Esophagus muscularis mucosa (tissue), 4 donors: ENCODE data around the gene PARD6G. TPM values are rescaled to one million over a fixed set of nuclear protein-coding genes. Genes with fewer than 3 reads are reported as not detected.

ENCODE experiments used
- DNase-seq: peaks from one replicate; pipeline ENCODE4 v3.0.0-alpha.2; 2017; ENCODE audit errors: extremely low spot score
- H3K27ac ChIP-seq, 4 donors: fragments of 200-600 bp; sonication (generic); replicated peaks in 1 of 4; 1 replicate in 3 of 4; 2 replicates in 1 of 4; pipeline ENCODE4 v1.5.1; 2016 to 2019; ENCODE audit warnings: mild to moderate bottlenecking in 1 of 4
- H3K27me3 ChIP-seq, 4 donors: fragments of 200-600 bp; sonication (generic); one replicate each; pipeline versions ENCODE4 v1.5.1 to v1.6.0; 2016 to 2019
- H3K36me3 ChIP-seq, 4 donors: fragments of 200-600 bp; sonication (generic); one replicate each; pipeline ENCODE4 v1.5.1; 2016 to 2019
- H3K4me1 ChIP-seq, 4 donors: fragments of 200-600 bp; sonication (generic); one replicate each; pipeline ENCODE4 v1.5.1; 2016 to 2019
- H3K4me3 ChIP-seq, 4 donors: fragments of 200-600 bp; sonication (generic); 1 replicate in 2 of 4; 2 replicates in 2 of 4; pipeline ENCODE4 v1.5.1; 2016 to 2019; ENCODE audit warnings: mild to moderate bottlenecking in 4 of 4, moderate library complexity in 1 of 4
- H3K9me3 ChIP-seq, 4 donors: fragments of 200-600 bp; sonication (generic); 1 replicate in 3 of 4; 2 replicates in 1 of 4; pipeline ENCODE4 v1.5.1; 2016 to 2019
- EP300 ChIP-seq: sonication (generic); formaldehyde crosslinking; IDR thresholded peaks from one replicate; pipeline ENCODE4 v1.6.1; 2017; ENCODE audit warnings: antibody characterized with exemption
- POLR2A ChIP-seq: fragments of 450-650 bp; IDR thresholded peaks from one replicate; pipeline ENCODE4 v1.6.1; 2017; ENCODE audit warnings: antibody characterized with exemption, moderate library complexity, mild to moderate bottlenecking, low read depth
- POLR2AphosphoS5 ChIP-seq, 2 donors: sonication (generic); formaldehyde crosslinking; IDR thresholded peaks; one replicate each; pipeline ENCODE4 v1.6.1; 2017; ENCODE audit warnings: antibody characterized with exemption in 2 of 2
- WGBS: methylation state at CpG from one replicate; pipeline ENCODE4 v1.1.5; 2018; 5-methylcytosine and 5-hydroxymethylcytosine counted together
- intact Hi-C: fragments of 100-400 bp; cut with DNase I; formaldehyde crosslinking; loops from one replicate; pipeline ENCODE4 v1.15.1; 2023
- total RNA-seq, 4 donors: library from RNA; depleted of rRNA; stranded (reverse); fragments of >200 nt; gene quantifications; one replicate each; pipeline versions ENCODE4 v1.1.0 to v1.2.1, GENCODE V29; 2016
- TF ChIP-seq, protein P1 (sequence below), 3 experiments: fragments of 200-600 bp in 2 of 3; fragments of 450-650 bp in 1 of 3; sonication (generic) in 2 of 3; IDR thresholded peaks; one replicate each; pipeline ENCODE4 v1.5.1; 2017 to 2019; ENCODE audit warnings: antibody characterized with exemption in 3 of 3, mild to moderate bottlenecking in 2 of 3, moderate library complexity in 1 of 3

The PARD6G gene
- total RNA-seq, 4 donors from 2014 or later: 5.4 to 11.3 (median 10.4) TPM

DNA sequence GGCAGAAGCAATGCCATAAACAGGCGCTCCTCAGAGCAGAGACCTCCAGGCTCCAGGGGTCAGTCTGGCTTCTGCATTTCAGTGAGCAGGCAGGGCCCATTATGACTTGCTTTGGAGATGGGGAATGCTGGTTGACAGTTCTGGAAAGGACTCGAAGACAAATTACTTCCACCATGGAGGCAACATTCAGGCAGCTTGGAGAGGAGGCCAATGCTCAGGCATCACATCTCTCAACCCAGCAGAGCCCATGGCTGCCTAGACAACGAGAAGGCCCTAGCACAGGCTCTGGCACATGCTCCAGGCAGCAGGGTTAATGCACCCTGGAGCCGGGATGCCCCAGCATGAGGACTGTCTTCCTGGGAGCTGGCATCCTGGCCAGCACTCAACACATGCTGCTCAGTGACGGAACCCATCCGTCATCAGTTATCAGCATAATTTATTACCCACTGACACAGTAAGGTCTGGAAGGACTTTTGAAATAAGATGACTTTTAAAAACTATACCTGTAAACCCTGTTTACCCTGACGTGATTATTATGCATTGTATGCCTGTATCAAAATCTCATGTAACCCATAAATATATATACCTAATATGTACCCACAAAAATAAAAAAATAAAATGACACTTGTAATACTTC, 85.4 kb downstream of the PARD6G start:
- intact Hi-C loops: no loop called here
- Histone ChIP-seq H3K36me3 (peaks cover 0 to 5% (median 2%) of the 10 kb centered on the region in 4 donors), H3K27ac (no peak overlapping the region), H3K9me3 (peaks cover 0 to 6% (median 2%) of the 10 kb centered on the region in 4 donors), H3K27me3 (peaks cover 0 to 9% (median 0%) of the 10 kb centered on the region in 4 donors), H3K4me1 (peaks cover 0 to 17% (median 9%) of the 10 kb centered on the region in 4 donors), H3K4me3 (no peak overlapping the region)
- DNase-seq: no peak
- TF ChIP-seq, protein P1, sequence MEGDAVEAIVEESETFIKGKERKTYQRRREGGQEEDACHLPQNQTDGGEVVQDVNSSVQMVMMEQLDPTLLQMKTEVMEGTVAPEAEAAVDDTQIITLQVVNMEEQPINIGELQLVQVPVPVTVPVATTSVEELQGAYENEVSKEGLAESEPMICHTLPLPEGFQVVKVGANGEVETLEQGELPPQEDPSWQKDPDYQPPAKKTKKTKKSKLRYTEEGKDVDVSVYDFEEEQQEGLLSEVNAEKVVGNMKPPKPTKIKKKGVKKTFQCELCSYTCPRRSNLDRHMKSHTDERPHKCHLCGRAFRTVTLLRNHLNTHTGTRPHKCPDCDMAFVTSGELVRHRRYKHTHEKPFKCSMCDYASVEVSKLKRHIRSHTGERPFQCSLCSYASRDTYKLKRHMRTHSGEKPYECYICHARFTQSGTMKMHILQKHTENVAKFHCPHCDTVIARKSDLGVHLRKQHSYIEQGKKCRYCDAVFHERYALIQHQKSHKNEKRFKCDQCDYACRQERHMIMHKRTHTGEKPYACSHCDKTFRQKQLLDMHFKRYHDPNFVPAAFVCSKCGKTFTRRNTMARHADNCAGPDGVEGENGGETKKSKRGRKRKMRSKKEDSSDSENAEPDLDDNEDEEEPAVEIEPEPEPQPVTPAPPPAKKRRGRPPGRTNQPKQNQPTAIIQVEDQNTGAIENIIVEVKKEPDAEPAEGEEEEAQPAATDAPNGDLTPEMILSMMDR (IDR thresholded peaks at IDR 0.05): no peak
- TF ChIP-seq POLR2AphosphoS5 (IDR thresholded peaks at IDR 0.05) (no peak), POLR2A (no peak), EP300 (no peak)
- WGBS: 76% methylated on average over 7 of the region's 7 CpGs

DNA sequence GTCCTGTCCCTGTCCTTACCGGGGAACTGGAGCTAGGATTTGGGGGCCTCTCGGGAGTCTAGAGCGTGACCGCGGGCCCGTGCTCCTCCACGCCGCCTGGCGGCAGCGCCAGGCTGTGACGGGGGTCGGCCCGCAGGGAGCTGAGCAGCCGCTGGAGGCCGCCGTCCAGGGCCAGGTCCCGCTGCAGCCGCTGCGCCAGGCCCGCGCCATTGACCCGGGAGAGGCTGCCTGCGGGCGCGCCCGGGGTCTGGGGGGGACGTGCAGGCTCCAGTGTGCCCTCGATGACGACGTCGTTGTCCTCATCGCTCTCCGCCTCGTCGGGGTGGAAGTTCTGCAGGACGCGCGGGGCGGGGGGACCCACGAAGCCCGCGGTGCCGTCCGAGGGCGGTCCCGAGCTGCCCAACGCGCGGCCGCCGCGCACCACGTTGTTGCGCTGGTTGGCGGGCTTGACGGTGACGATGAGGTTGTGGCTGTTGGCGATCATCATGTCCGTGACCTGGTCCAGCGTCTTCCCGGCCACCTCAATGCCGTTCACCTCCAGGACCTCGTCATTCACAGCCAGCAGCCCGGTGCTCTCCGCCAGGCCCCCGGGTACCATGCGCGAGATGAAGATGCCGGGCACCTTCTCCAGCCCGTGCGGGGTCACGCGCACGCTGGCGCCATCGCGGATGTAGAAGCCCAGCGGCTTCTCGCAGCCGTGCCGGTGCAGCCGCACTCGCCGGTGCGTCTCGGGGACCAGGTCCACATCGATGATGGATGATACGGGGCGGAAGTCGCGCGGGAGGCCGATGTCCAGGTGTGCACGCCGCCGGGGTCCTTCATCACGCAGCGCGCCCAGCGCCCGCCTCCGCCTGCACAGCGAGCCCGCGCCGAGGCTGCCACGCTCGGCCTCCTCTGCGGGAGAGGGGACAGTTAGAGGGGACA, 87.3 kb downstream of the PARD6G start:
- H3K4me1 ChIP-seq: peaks cover 0 to 17% (median 9%) of the 10 kb centered on the region in 4 donors
- no peak overlapping the region for H3K27ac ChIP-seq
- WGBS: 69% methylated on average over 55 of the region's 109 CpGs
- intact Hi-C loops: no loop called here
- H3K9me3 ChIP-seq: peaks cover 0 to 4% (median 2%) of the 10 kb centered on the region in 4 donors
- peaks cover 0 to 5% (median 2%) of the 10 kb centered on the region in 4 donors for H3K36me3 ChIP-seq
- H3K4me3 ChIP-seq: peak overlapping the region; percentile 25 to 39 (median 32)
- TF ChIP-seq EP300 (no peak), POLR2AphosphoS5 (IDR thresholded peaks at IDR 0.05) (no peak), POLR2A (no peak)
- TF ChIP-seq, protein P1 (IDR thresholded peaks at IDR 0.05): peak; percentile 46 to 75 (median 52)
- no peak for DNase-seq
- peaks cover 0 to 9% (median 0%) of the 10 kb centered on the region in 4 donors for H3K27me3 ChIP-seq

DNA sequence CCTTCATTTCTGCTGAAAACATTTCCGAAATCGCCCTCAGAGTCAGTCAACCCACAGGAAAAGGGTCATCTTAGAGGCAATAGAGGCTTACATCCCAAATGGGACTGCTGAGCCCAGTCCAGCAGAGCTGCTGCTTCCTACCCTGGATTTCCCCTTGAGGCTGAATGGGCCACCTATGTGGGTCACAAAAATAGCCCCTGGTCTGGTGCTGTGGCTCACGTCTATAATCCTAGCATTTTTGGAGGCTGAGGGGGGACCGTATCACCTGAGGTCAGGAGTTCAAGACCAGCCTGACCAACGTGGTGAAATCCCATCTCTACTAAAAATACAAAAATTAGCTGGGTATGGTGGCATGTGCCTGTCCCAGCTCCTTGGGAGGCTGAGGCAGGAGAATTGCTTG, 88.9 kb downstream of the PARD6G start:
- intact Hi-C loops: no loop called here
- DNase-seq: no peak
- Histone ChIP-seq H3K4me1 (peaks cover 0 to 17% (median 9%) of the 10 kb centered on the region in 4 donors), H3K27me3 (peaks cover 0 to 9% (median 0%) of the 10 kb centered on the region in 4 donors), H3K9me3 (no peaks in the 10 kb centered on the region), H3K27ac (no peak overlapping the region), H3K4me3 (no peak overlapping the region), H3K36me3 (peaks cover 0 to 5% (median 2%) of the 10 kb centered on the region in 4 donors)
- TF ChIP-seq EP300: no peak
- TF ChIP-seq POLR2A: no peak
- TF ChIP-seq POLR2AphosphoS5 (IDR thresholded peaks at IDR 0.05): no peak
- TF ChIP-seq, protein P1 (IDR thresholded peaks at IDR 0.05): no peak
- 74% methylated on average over 2 of the region's 5 CpGs for WGBS

DNA sequence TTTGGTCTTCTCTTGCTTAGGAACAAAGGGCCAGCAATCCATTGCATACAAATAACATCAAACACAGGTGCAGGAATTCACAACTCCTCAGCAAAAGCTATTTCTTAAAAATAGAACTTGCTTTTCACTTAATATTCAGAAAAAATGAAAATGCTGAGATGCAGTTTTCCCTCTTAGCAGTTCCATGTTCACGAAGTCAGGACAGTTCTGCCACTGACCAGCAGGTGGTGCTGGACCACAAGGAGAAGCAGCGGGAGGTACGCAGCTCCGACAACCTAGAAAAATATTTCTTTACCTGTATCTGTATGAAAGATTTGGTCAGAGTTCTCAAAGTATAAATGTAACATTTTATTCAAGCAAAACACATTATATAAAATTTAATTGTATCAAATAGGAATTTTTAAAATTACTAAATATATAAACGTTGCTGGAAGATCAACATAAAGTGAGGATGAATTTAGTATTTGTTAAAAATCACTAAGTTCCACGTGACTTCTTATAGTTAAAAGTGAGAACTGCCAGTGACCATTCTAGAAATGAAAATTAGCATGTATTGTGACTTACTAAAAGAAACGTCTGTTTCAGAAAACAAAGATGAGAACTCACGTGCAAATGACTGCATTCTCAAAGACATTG, 89.5 kb downstream of the PARD6G start:
- H3K4me3 ChIP-seq: no peak overlapping the region
- 37% methylated on average over 8 of the region's 8 CpGs for WGBS
- TF ChIP-seq, protein P1 (IDR thresholded peaks at IDR 0.05): peak in 2 of 3 experiments; percentile 94 to 96
- TF ChIP-seq POLR2A (no peak), EP300 (no peak), POLR2AphosphoS5 (IDR thresholded peaks at IDR 0.05) (peak in 1 of 2 donors; percentile 42)
- H3K9me3 ChIP-seq: no peaks in the 10 kb centered on the region
- no peak for DNase-seq
- H3K4me1 ChIP-seq: peaks cover 0 to 17% (median 9%) of the 10 kb centered on the region in 4 donors
- intact Hi-C loops: no loop called here
- peaks cover 0 to 5% (median 2%) of the 10 kb centered on the region in 4 donors for H3K36me3 ChIP-seq
- peaks cover 0 to 9% (median 0%) of the 10 kb centered on the region in 4 donors for H3K27me3 ChIP-seq
- H3K27ac ChIP-seq: no peak overlapping the region
